Naive thymus-derived CD4-positive, alpha-beta T cell (primary cell): ENCODE data around the gene MRTFB. TPM values are rescaled to one million over a fixed set of nuclear protein-coding genes. Genes with fewer than 3 reads are reported as not detected.

Experiments used
- ATAC-seq: fragments of 150-1000 bp; cut with Tn5 transposase; 2 replicates; pipeline ENCODE4 v1.10.0; 2021; ENCODE audit warnings: mild to moderate bottlenecking, moderate library complexity
- CTCF ChIA-PET: fragments of 350-600 bp; sonication (Branson Sonifier 250); formaldehyde crosslinking; loops from one replicate; lab custom pipeline; 2021; ENCODE audit warnings: antibody characterized with exemption; lab: Charles Lee
- POLR2A ChIA-PET: fragments of 350-600 bp; sonication (Branson Sonifier 250); formaldehyde crosslinking; loops from one replicate; lab custom pipeline; 2021; ENCODE audit warnings: antibody characterized with exemption, inconsistent platforms; lab: Charles Lee
- DNase-seq, 9 donors: peaks; one replicate each; pipeline versions ENCODE4 v3.0.0 to v3.0.0-alpha.2; 2020 to 2022; ENCODE audit warnings: mixed read lengths in 1 of 9
- H3K27ac ChIP-seq: one replicate; pipeline ENCODE4 v1.7.0; 2013; ENCODE audit warnings: mild to moderate bottlenecking, low read depth, low read length, moderate library complexity
- H3K27me3 ChIP-seq, 2 donors: one replicate each; pipeline ENCODE4 v1.7.0; 2013; ENCODE audit warnings: low read length in 2 of 2, mild to moderate bottlenecking in 2 of 2, moderate library complexity in 2 of 2; ENCODE audit not compliant: control insufficient read depth in 2 of 2, insufficient read depth in 2 of 2
- H3K36me3 ChIP-seq, 3 experiments: 1 replicate in 2 of 3; 2 replicates in 1 of 3; pipeline ENCODE4 v1.7.0; 2013; ENCODE audit warnings: low read length in 3 of 3, mild to moderate bottlenecking in 3 of 3, moderate library complexity in 1 of 3; ENCODE audit not compliant: insufficient read depth in 3 of 3, control insufficient read depth in 2 of 3
- H3K4me1 ChIP-seq, 2 donors: one replicate each; pipeline ENCODE4 v1.7.0; 2013; ENCODE audit warnings: low read length in 2 of 2, mild to moderate bottlenecking in 2 of 2, moderate library complexity in 1 of 2; ENCODE audit not compliant: control insufficient read depth in 2 of 2, insufficient read depth in 2 of 2
- H3K4me3 ChIP-seq: 2 replicates; pipeline ENCODE4 v1.7.0; 2013; ENCODE audit warnings: mild to moderate bottlenecking, low read length
- H3K9me3 ChIP-seq, 3 experiments: 1 replicate in 2 of 3; 2 replicates in 1 of 3; pipeline ENCODE4 v1.7.0; 2013; ENCODE audit warnings: low read length in 3 of 3; ENCODE audit not compliant: control insufficient read depth in 2 of 3
- H3K27ac Mint-ChIP-seq, 9 donors: one replicate each; pipeline ENCODE4 v1.8.0; 2020 to 2022; ENCODE audit warnings: mixed read lengths in 9 of 9, mild to moderate bottlenecking in 8 of 9, moderate library complexity in 5 of 9, inconsistent platforms in 2 of 9
- H3K27me3 Mint-ChIP-seq, 5 donors: one replicate each; pipeline ENCODE4 v1.8.0; 2021 to 2022; ENCODE audit warnings: mixed read lengths in 5 of 5, mild to moderate bottlenecking in 1 of 5
- H3K36me3 Mint-ChIP-seq, 5 donors: one replicate each; pipeline ENCODE4 v1.8.0; 2020 to 2022; ENCODE audit warnings: mixed read lengths in 5 of 5, mild to moderate bottlenecking in 3 of 5, inconsistent platforms in 1 of 5
- H3K4me1 Mint-ChIP-seq, 7 donors: one replicate each; pipeline ENCODE4 v1.8.0; 2020 to 2022; ENCODE audit warnings: mixed read lengths in 7 of 7, mild to moderate bottlenecking in 3 of 7, inconsistent platforms in 1 of 7
- H3K4me3 Mint-ChIP-seq, 10 donors: one replicate each; pipeline ENCODE4 v1.8.0; 2020 to 2022; ENCODE audit warnings: mild to moderate bottlenecking in 10 of 10, mixed read lengths in 10 of 10, moderate library complexity in 6 of 10, inconsistent platforms in 2 of 10
- H3K9me3 Mint-ChIP-seq, 11 donors: one replicate each; pipeline ENCODE4 v1.8.0; 2020 to 2022; ENCODE audit warnings: mixed read lengths in 11 of 11, mild to moderate bottlenecking in 4 of 11, inconsistent platforms in 1 of 11, moderate library complexity in 1 of 11
- intact Hi-C, 2 donors: fragments of 100-400 bp; cut with micrococcal nuclease; formaldehyde crosslinking; loops; one replicate each; pipeline ENCODE4 v1.15.1; 2023
- polyA plus RNA-seq, 2 donors: library from polyadenylated mRNA; unstranded; fragments of 300-500 nt; fragmentation: Illumina TruSeq; gene quantifications; one replicate each; pipeline ENCODE4 v1.2.3, GENCODE V29; 2021
- total RNA-seq, 6 experiments: library from RNA in 5 of 6; stranded (reverse) in 5 of 6; gene quantifications; 1 replicate in 5 of 6; 2 replicates in 1 of 6; pipeline ENCODE4 v1.2.3 and lab custom pipeline; 2021 to 2026

MRTFB gene
- total and polyA plus RNA-seq, 7 experiments from 2014 or later = 9.1 to 33.2 (median 25.4) TPM

- Mint-ChIP-seq H3K27me3 (no peaks in the 10 kb centered on the region), H3K36me3 (peaks cover 0 to 26% (median 8%) of the 10 kb centered on the region in 5 donors), H3K4me3 (no peak overlapping the region), H3K4me1 (no peaks in the 10 kb centered on the region), H3K9me3 (peaks cover 0 to 3% (median 0%) of the 10 kb centered on the region in 11 donors), H3K27ac (no peak overlapping the region)
- Histone ChIP-seq H3K36me3 (no peaks in the 10 kb centered on the region), H3K27ac (no peak overlapping the region), H3K4me1 (no peaks in the 10 kb centered on the region), H3K4me3 (no peak overlapping the region), H3K27me3 (no peaks in the 10 kb centered on the region), H3K9me3 (no peaks in the 10 kb centered on the region)
- CTCF ChIA-PET = no interaction called here
- POLR2A ChIA-PET = no interaction called here
- ATAC-seq = no peak
- intact Hi-C loops = loop anchor here in 1 of 2 donors (5.0 kb wide), 1 partner anchor 114 kb away; no protein-coding TSS in a partner anchor
- DNase-seq = no peak
Observed at GRCh38 chr16:14151256-14152030, 80.3 kb downstream of the MRTFB start.

- ChIA-PET POLR2A (no interaction called here), CTCF (no interaction called here)
- Histone ChIP-seq H3K4me3 (no peak overlapping the region), H3K36me3 (no peaks in the 10 kb centered on the region), H3K9me3 (no peaks in the 10 kb centered on the region), H3K27ac (no peak overlapping the region), H3K27me3 (no peaks in the 10 kb centered on the region), H3K4me1 (no peaks in the 10 kb centered on the region)
- ATAC-seq (no peak), DNase-seq (no peak)
- H3K9me3 Mint-ChIP-seq = peaks cover 0 to 3% (median 0%) of the 10 kb centered on the region in 11 donors
- H3K27ac Mint-ChIP-seq = no peak overlapping the region
- H3K27me3 Mint-ChIP-seq = no peaks in the 10 kb centered on the region
- no peaks in the 10 kb centered on the region for H3K4me1 Mint-ChIP-seq
- no peak overlapping the region for H3K4me3 Mint-ChIP-seq
- intact Hi-C loops = no loop called here
- H3K36me3 Mint-ChIP-seq = peaks cover 0 to 3% (median 2%) of the 10 kb centered on the region in 5 donors
Observed at GRCh38 chr16:14155572-14156190, 84.6 kb downstream of the MRTFB start.

GRCh38 chr16:14164916-14165662 lies 94.0 kb downstream of the MRTFB start:
- H3K4me1 ChIP-seq = no peaks in the 10 kb centered on the region
- DNase-seq (no peak), ATAC-seq (no peak)
- peaks cover 0 to 18% (median 0%) of the 10 kb centered on the region in 5 donors for H3K36me3 Mint-ChIP-seq
- no peaks in the 10 kb centered on the region for H3K9me3 ChIP-seq
- H3K4me1 Mint-ChIP-seq = peaks cover 0 to 32% (median 13%) of the 10 kb centered on the region in 7 donors
- H3K27ac ChIP-seq = no peak overlapping the region
- ChIA-PET POLR2A (no interaction called here), CTCF (no interaction called here)
- H3K36me3 ChIP-seq = no peaks in the 10 kb centered on the region
- intact Hi-C loops = no loop called here
- H3K27me3 ChIP-seq = no peaks in the 10 kb centered on the region
- H3K27ac Mint-ChIP-seq = peak overlapping the region in 1 of 9 donors; percentile 7
- H3K4me3 ChIP-seq = no peak overlapping the region
- H3K27me3 Mint-ChIP-seq = peaks cover 0 to 2% (median 0%) of the 10 kb centered on the region in 5 donors
- no peak overlapping the region for H3K4me3 Mint-ChIP-seq
- no peaks in the 10 kb centered on the region for H3K9me3 Mint-ChIP-seq

GRCh38 chr16:14168146-14168545 lies 97.0 kb downstream of the MRTFB start:
- Histone ChIP-seq H3K27me3 (no peaks in the 10 kb centered on the region), H3K4me3 (no peak overlapping the region), H3K27ac (no peak overlapping the region), H3K4me1 (no peaks in the 10 kb centered on the region), H3K9me3 (no peaks in the 10 kb centered on the region), H3K36me3 (no peaks in the 10 kb centered on the region)
- ATAC-seq = no peak
- ChIA-PET CTCF (no interaction called here), POLR2A (no interaction called here)
- peaks cover 0 to 15% (median 4%) of the 10 kb centered on the region in 11 donors for H3K9me3 Mint-ChIP-seq
- H3K27ac Mint-ChIP-seq = no peak overlapping the region
- peaks cover 0 to 29% (median 13%) of the 10 kb centered on the region in 7 donors for H3K4me1 Mint-ChIP-seq
- intact Hi-C loops = no loop called here
- H3K36me3 Mint-ChIP-seq = peaks cover 0 to 42% (median 19%) of the 10 kb centered on the region in 5 donors
- peaks cover 0 to 2% (median 0%) of the 10 kb centered on the region in 5 donors for H3K27me3 Mint-ChIP-seq
- DNase-seq = no peak
- no peak overlapping the region for H3K4me3 Mint-ChIP-seq

GRCh38 chr16:14172200-14172809 lies 101.2 kb downstream of the MRTFB start:
- Histone ChIP-seq H3K36me3 (no peaks in the 10 kb centered on the region), H3K4me1 (no peaks in the 10 kb centered on the region), H3K4me3 (no peak overlapping the region), H3K27ac (no peak overlapping the region), H3K27me3 (no peaks in the 10 kb centered on the region), H3K9me3 (no peaks in the 10 kb centered on the region)
- ChIA-PET CTCF (no interaction called here), POLR2A (no interaction called here)
- H3K4me1 Mint-ChIP-seq = peaks cover 0 to 8% (median 3%) of the 10 kb centered on the region in 7 donors
- peak overlapping the region in 1 of 9 donors; percentile 4 for H3K27ac Mint-ChIP-seq
- ATAC-seq = no peak
- intact Hi-C loops = no loop called here
- H3K36me3 Mint-ChIP-seq = peaks cover 0 to 47% (median 32%) of the 10 kb centered on the region in 5 donors
- peaks cover 2 to 26% (median 7%) of the 10 kb centered on the region in 11 donors for H3K9me3 Mint-ChIP-seq
- no peak overlapping the region for H3K4me3 Mint-ChIP-seq
- no peak for DNase-seq
- peaks cover 0 to 2% (median 0%) of the 10 kb centered on the region in 5 donors for H3K27me3 Mint-ChIP-seq

GRCh38 chr16:14175086-14175485 lies 104.0 kb downstream of the MRTFB start:
- Mint-ChIP-seq H3K36me3 (peaks cover 0 to 45% (median 37%) of the 10 kb centered on the region in 5 donors), H3K27me3 (no peaks in the 10 kb centered on the region), H3K27ac (no peak overlapping the region), H3K4me3 (no peak overlapping the region), H3K4me1 (peaks cover 0 to 2% (median 0%) of the 10 kb centered on the region in 7 donors), H3K9me3 (peaks cover 2 to 26% (median 7%) of the 10 kb centered on the region in 11 donors)
- Histone ChIP-seq H3K36me3 (no peaks in the 10 kb centered on the region), H3K4me3 (no peak overlapping the region), H3K27ac (no peak overlapping the region), H3K4me1 (no peaks in the 10 kb centered on the region), H3K9me3 (no peaks in the 10 kb centered on the region), H3K27me3 (no peaks in the 10 kb centered on the region)
- no peak for DNase-seq
- ATAC-seq = no peak
- ChIA-PET POLR2A (no interaction called here), CTCF (no interaction called here)
- intact Hi-C loops = no loop called here
